Activated CD4-positive, alpha-beta T cell treated with anti-CD3 and anti-CD28 coated beads, Interleukin-2, Interleukin-4, amounts not matched to agents 100 ng/mL and 50 ng/mL, durations not matched to agents 16 hours and 8 hours (primary cell): Measurements from ENCODE around the gene XPNPEP3.
"Not testable (repeated sequence)": the region's sequence is repeated elsewhere in the genome, so short reads cannot be mapped to it uniquely, and the experiment has no call there.

Experiments
- DNase-seq: peaks from one replicate; pipeline ENCODE4 v3.0.0-alpha.2; 2020; ENCODE audit warnings: low spot score

The XPNPEP3 gene

DNA sequence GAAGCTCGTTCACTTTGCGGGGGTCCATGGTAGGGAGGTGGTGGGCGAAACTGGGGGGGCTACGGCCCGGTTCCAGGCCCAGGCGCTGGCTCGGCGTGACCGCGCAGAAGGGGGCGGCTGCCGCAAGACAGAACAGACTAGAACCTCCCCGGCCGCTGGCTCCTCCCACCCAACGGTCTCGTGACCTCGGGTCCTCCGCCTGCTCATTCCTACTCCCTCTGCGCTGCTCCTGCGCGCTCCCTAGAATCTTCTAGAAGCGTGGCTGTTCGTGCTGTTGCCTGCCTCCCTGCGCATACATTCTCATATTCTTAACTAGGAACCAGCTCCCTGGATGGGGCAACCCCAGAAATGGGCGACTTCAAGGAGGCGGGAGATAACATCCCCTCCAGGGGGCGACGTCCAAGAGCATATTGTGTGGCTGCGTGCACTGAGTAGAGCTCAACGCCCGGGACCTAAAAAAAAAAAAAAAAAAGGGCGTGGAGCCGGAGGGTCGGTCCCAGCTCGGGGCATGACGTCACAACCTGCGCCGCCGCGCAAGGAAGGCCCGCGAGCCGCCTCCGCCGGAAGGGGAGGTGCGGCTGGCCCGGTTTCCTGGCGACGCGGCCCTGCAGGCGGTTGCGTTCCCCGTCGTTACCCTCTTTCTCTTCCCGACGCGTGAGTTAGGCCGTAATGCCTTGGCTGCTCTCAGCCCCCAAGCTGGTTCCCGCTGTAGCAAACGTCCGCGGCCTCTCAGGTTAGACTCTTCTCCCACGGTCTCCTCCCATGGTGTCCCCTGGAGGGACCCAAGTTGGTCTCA lies at the start of gene XPNPEP3, which contains the start of gene ST13:
Gene XPNPEP3, plus strand, starts transcription at position 636 of the 796 bp plus-strand sequence. Its CDS starts 34 bp downstream, at position 670.
Gene ST13, minus strand, starts transcription at position 127 of the 796 bp plus-strand sequence. Its CDS starts 99 bp downstream, at position 28.
- DNase-seq = peak; percentile 97

DNA sequence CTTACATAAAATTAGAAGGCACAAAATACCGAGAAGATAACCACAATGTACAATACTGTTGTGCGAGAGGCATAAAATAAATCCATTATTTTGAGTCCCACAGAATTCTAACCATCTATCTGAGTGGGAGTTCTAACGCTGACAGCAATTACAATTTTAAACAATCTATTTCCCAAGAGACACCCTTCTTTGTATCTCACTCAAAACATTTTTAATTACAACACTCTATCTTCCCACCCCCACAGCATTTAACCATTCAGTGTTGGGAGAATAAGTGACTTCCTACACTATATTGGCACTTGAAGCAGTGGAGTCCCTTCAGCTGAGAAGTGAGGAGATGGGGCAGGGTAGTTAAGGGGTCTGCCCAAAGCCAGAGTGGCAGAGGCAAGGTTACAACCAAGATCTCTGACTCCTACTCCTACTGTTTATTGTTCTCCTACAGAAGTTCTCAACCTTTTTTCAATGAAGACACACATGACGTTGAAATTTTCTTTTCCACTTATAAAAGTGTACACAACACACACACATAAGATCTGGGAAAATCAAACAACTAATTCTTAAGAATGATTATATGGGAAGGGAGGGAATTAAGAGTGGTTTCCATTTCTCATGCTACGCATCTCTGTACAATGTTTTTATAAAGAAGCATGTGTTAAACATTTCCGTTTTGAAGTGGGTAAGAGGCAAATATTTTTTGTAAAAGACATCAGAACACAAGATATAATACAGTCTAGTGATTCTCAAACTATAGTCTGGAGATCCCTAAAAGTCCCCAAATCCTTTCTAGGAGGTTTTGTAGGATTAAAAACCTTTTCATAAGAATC lies 48.7 kb upstream of the XPNPEP3 start:
- no peak for DNase-seq

DNA sequence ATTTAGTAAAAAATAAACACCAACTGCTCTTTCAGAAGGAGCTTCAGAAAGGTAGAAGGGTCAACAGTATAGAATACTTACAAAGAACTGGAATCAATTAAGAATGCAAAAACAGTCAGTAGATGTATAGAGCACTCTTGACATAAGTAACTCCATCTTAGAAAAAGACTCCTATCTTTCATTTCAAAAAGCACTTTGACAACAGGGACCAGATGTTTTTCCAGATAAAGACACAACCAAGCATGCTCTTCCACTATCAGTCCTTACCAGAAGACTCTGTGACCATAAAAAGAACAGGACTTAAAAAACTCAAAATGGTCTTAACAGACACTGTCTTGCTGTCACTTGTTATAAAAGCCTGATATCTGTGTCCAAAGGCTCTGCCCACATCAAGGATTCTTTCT lies 43.0 kb upstream of the XPNPEP3 start:
- DNase-seq = no peak

DNA sequence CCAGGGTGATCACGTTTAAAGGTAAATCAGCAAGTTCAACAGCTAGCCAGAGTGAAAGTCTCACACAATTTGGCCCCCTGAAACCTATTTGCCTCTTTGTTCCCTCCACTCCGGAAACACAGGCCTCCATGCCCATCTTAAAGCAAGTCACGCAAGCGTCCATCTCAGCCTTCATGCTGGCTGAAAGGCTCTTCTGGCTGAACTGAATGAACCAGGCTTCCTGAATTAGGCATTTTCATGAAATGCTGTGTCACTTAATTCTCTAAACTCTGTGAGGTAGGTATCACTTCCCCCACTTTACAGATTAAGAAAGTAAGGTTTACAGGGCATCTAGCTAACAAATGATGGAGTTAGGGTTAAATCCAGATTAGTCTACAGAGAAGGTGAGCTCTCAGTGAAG lies 39.2 kb upstream of the XPNPEP3 start:
- DNase-seq = no peak

DNA sequence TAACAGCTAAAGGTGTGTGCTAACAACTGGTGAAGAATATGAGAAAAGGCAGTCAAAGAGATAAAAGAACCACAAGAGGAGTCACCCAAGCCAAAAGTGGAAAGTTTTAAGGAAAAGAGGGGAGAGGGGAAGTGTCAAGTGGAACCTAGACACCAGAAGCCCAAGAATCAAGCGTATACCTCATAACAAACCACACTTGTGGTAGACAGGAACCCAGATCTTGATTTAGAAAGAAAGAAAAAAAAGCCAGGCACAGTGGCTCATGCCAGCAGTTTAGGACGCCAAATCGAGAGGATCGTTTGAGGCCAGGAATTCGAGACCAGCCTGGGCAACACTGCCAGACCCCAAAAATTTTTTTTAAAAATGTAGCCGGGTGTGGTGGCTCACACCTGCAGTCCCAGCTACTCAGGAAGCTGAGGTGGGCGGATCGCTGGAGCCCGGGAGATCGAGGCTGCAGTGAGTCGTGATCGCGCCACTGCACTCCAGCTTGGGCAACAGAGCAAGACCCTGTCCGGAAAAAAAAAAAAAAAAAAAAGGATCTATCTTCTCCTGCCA lies 38.7 kb upstream of the XPNPEP3 start:
- DNase-seq = peak; percentile 29

DNA sequence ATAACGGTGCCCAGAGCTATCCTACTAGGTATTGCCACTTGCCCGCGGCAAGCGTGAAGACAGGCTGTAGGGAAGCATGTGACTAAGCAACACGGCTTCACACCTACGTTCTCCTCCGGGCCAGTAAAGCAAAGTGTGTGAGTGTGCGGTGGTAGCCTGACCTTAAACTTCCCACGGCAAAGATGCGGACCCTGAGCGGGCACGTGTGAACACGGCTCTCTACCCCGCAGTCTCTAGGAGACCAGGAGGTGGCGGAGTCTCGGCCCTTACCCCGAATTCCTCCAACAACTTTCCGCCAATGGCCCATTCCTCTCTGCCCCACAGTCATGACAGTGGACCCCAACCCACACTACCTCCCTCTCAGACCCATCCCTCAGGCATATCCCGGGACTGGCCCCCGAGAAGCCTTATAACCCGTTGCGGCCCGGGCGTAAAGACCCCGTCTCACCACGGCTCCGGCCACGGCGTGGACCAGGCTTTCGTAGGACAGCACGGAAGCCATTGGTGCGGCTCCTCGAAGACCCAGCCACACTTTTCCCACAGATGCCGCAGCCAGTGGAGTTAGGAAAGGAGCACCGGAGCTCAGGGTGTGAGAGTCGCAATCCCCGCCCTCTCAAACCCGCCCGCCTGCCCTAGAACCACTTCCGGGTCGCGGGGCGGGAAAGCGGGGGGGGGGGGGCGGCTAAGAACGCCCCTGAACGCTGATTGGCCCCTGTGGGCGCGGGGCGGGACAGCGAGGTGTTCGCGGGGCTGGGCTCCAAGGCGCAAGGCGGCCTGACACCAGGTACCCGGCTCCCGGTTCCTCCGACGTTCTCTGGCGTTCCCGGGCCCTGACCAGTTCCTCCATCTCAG lies 38.0 kb upstream of the XPNPEP3 start, which contains the start of gene SLC25A17:
Gene SLC25A17, minus strand, starts transcription at position 600 of the 852 bp plus-strand sequence. Its CDS starts 98 bp downstream, at position 502.
- DNase-seq = peak; percentile 85

DNA sequence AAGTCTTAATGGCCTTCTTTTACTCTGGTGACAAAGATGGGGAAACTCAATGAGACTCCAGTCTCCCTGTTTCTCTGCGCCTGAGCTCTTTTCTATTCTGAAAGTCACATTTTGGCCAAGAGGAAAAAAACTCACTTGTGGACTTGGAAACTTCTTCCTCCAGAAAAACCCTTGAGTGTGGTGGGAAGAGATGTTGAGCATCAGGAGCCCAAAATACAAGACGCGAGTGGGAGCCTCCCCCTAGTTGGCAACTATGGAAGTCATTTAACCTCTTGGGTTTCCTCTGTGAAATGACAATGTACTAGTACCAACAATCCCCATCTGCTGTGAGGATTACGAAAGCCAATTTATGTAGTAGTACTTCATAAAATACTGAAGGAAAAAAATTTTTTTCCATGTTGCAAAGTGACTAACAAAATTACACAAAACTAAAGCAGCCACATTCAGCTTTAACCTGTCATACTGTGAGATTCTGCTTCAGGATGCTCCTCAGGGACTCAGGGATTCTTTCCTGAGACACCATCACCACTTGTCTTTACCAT lies 37.3 kb upstream of the XPNPEP3 start:
- peak; percentile 9 for DNase-seq

DNA sequence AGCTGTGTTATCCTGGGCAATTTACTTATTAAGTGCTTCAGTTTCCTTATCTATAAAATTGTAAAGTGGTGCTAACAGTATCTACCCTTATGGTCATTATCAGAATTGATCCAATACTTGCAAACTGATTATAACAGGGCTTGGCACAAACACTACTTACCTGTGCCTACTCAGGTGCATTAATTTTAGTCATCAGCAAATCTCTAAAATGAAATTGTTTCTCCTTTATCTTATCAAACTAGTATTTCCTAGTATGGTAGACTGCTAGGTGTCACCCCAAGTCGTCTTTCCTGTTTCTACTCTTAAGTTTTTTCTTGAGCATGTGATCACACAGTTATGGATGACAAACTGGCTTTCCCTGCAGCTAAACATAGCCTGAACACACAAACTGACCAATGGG lies 33.5 kb upstream of the XPNPEP3 start:
- DNase-seq = no peak

DNA sequence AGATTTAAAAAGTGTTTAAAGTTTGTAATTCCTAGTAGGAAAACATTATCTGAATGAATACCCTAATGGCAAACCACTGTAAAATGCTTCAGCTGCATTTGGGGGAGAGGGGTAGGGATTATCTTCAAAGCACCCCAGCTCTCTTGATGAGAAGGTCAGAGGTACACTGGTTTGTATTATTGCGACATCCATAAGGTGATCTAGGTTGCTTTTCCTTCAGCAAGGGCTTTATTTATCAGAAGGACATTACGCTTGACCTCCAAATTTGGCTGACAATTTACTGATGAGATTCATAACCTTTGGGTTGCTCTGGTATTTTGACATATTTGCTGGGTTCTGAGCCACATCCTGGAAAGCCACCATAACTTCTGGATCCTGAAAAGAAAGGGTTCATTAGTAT lies 30.7 kb upstream of the XPNPEP3 start:
- not testable (repeated sequence) for DNase-seq

DNA sequence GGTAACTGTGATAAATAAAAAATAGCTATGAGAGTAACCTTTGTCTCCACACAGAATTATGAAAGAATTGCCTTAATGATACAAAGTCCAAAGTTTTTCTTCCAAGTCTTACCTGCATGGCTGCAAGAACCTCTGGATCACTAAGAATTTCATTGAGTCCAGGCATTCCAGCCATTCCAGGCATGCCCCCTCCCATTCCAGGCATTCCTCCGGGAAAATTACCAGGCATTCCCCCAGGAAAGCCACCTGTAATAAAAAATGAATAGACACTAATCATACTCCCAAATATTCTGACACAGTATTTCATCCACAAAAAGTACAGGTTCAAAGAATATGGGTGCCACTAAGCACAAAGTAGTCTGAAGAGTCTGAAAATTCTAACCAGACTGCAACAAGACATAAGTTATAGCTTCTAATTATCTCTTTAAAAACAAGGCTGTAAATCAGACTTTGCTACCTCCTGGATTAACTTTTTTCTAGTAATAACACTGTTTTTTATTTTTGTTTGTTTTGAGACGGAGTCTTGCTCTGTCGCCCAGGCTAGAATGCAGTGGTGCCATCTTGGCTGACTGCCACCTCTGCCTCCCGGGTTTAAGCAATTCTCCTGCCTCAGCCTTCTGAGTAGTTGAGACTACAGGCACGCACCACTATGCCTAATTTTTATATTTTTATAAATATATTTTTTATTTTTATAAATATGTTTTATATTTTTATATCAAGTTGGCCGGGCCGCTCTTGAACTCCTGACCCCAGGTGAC lies 29.8 kb upstream of the XPNPEP3 start:
- no peak for DNase-seq

DNA sequence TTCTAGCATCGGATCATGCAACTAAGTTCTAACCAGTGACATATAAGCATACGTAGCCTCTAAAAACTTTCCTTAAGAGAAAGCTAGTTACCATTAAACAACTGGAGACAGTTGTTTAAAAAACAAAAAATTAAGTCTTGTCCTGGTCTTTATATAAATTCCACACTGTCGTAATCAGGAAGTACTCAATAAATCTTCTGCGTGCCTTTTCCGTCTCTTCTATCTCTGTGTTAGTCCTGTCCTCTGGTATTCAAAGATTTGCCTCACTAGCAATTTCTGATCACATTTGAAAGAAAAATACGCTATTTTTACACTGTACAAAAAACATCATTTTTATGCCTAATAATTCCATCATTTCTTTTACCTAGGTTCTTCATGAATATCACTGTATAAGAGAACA lies 27.8 kb upstream of the XPNPEP3 start:
- DNase-seq = no peak

DNA sequence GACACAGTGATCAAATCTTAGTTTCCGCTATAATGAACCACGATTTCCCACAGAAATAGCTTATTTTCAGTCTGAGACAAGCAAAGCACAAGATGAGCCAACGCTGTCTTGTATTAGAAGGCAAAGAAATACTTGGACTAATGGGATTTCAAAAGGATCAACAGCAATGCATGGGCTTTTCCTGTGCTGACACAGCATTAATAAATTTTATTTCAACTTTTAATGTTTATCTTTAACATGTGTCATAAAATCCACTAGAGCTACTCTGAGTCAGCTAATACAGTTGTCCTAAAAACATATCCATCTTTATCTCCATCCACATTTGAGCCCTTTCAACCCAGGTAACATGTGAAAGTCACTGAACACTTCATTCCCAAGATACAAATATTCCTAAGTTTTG lies 22.3 kb upstream of the XPNPEP3 start:
- no peak for DNase-seq

DNA sequence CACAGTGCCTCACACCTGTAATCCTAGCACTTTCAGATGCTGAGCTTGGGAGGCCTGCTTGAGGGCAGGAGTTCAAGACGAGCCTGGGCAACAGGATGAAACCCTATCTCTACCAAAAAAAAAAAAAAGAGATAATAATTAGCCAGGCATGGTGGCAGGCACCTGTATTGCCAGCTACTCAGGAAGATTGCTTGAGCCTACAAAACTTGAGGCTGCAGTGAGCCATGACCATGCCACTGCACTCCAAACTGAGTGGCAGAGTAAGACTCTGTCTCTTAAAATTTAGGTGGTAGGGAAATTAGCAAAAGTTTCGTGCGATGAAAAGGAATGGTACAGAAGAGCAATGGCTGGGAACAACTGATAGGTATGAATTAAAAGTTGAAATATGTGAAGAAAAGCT lies 18.5 kb upstream of the XPNPEP3 start:
- no peak for DNase-seq

DNA sequence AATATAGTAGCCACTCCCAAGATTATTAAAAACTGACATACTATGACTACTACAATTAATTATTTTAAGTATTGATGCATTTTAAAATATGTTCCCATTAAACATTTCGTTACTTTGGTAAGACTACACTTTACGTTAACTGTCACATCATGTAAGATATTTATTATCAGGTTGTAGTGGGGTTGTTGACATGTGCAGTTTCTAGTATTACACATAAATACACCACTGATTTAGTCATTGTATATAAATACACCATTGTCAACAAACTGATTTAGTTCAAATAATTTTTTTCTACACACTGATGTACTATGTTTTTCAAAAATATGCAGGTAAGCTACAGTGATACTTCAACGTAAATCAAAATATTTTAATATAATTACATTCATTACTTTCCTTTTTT lies 12.0 kb upstream of the XPNPEP3 start:
- no peak for DNase-seq

DNA sequence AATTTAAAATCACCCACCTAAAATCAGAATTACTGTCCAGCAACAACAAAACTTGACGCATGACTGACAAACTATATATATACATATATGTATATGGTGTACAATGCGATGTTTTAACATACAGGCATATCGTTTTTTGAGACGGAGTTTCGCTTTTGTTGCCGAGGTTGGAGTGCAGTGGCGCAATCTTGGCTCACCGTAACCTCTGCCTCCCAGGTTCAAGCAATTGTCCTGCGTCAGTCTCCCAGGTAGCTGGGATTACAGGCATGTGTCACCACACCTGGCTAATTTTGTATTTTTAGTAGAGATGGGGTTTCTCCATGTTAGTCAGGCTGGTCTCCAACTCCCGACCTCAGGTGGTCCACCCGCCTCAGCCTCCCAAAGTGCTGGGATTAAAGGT lies 11.1 kb upstream of the XPNPEP3 start:
- not testable (repeated sequence) for DNase-seq

DNA sequence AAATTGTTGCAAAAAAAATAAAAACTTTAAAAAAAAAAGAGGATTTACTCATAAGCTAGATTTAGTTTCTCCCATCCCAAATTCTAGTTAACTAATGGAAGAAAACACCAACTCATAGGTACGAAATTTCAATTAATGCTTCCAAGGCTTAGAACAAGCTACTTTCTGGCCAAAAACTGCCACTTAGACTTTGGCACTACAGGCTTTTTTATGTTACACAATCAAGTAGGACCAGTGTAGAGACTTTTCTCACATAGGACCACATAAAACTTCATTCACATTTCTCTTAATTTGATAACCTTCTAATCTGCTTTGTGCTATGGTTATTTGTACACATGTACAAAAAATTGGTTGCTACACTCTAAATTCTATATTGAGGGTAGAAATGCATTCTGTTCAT lies 3.6 kb upstream of the XPNPEP3 start:
- DNase-seq = no peak

DNA sequence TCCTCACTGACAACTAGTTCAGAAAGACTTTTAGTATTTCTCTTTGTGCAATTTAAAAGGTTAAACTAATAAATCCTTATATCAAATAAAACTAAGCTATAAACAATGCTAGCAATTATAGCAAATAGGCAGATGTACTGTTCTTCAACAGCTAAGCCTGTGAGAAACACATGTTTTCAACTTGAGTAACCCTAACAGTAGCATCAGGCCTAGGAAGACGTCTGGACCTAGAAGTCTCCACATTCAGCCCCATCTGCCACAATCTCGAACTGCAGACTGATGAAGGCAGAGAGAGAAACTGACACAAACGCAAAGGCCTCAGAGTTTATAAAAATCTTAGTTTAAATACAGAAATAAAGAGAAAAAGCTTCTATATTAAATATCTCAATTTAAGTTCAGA lies 3.0 kb upstream of the XPNPEP3 start:
- no peak for DNase-seq

DNA sequence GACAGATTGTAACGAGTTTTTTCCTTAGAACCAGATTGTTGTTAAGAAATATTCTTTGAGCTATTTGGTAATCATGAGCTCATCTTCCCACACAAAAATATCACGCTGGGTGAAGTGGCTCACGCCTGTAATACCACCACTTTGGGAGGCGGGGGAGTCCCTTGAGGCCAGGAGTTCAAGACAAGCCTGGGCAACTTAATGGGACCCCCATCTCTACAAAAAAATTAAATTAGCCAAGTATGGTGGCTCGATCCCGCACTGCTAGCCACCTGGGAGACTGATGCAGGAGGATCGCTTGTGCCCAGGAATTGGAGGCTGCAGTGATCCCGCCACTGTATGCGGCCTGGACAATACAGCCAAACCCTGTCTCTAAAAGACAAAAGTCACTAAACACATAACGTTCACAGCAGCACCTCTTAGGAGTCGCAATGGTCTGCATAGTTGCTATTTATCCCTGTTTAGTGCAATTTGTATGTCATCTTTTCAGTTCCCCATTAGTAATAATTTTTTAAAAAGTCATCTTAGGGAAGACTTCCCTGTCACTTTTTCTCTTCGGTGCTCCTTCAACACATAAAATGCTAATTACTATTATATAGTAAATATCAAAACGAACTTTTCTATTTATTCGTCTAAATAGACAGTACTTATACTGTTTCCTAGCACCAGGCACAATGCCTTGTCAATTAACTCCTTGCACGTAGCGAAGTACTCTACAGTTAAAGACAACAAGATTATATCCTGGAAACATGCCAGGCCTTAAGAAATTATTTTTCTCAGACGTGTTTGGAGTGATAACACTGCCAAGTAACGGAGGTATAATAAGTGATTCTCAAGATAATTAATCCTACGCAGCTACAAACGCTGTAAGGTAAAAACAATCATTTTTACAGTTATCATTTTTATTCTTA lies 1.6 kb upstream of the XPNPEP3 start:
- DNase-seq = peak; percentile 15

DNA sequence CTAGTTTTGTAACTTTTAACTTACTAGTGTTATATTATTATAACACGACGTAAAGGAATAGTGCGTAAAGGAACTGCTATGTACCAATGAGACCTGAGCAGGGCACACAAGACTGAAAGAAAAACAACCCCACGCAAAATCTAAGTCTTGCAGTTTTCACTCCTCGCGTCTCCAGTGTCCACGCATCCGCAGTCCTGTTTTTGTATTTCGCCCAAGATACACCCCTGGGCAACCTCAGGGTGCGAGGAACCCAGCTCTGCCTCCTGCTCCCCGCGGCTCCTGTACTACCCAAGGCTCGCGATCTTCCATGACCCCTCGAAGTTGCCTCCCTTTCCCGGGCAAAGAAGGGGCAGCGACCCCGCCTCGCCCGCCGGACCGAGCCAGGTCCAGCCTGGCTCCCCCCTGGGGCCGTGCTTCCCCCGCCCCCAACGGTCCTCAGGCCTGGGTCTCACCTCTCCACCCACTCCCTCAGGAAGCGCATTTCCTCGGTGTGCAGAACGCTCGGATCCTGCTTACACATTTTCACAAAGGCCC lies 902 bp upstream of the XPNPEP3 start:
- DNase-seq = peak; percentile 17
